GM21526 (cell line): Measurements from ENCODE around the gene ADAT1.
A peak's percentile ranks its signal among the peaks of the same experiment; 100 is the strongest.
"Not testable (repeated sequence)": the region's sequence is repeated elsewhere in the genome, so short reads cannot be mapped to it uniquely, and the experiment has no call there.

Source experiments
- ATAC-seq: cut with Tn5 transposase; IDR thresholded peaks from one replicate; pipeline ENCODE4 v1.9.1; 2021; ENCODE audit warnings: moderate library complexity; ENCODE audit not compliant: unreplicated experiment, low FRiP score

The ADAT1 gene

GRCh38 chr16:75621170-75621477 is 2.0 kb downstream of the ADAT1 start:
- ATAC-seq: no peak

- no peak for ATAC-seq
Measured at GRCh38 chr16:75620326-75621169, 2.5 kb downstream of the ADAT1 start.

- no peak for ATAC-seq
Measured at GRCh38 chr16:75618780-75619179, 4.3 kb downstream of the ADAT1 start.

GRCh38 chr16:75617121-75617520 is 6.0 kb downstream of the ADAT1 start:
- ATAC-seq: no peak

GRCh38 chr16:75616521-75617010 is 6.5 kb downstream of the ADAT1 start:
- no peak for ATAC-seq

GRCh38 chr16:75615619-75616018 is 7.5 kb downstream of the ADAT1 start:
- no peak for ATAC-seq

- no peak for ATAC-seq
Measured at GRCh38 chr16:75614066-75614897, 8.8 kb downstream of the ADAT1 start.

- ATAC-seq: no peak
Measured at GRCh38 chr16:75606507-75606906, 16.6 kb downstream of the ADAT1 start.

GRCh38 chr16:75603241-75603640 is 19.8 kb downstream of the ADAT1 start:
- ATAC-seq: no peak

- ATAC-seq: no peak
Measured at GRCh38 chr16:75599452-75600277, 23.4 kb downstream of the ADAT1 start.

GRCh38 chr16:75593825-75594820 is 29.0 kb downstream of the ADAT1 start:
- no peak for ATAC-seq

- no peak for ATAC-seq
Measured at GRCh38 chr16:75593308-75593707, 29.8 kb downstream of the ADAT1 start.

- ATAC-seq: not testable (repeated sequence)
Measured at GRCh38 chr16:75591927-75592326, 31.2 kb downstream of the ADAT1 start.

GRCh38 chr16:75590920-75591843 is 31.9 kb downstream of the ADAT1 start:
- no peak for ATAC-seq

GRCh38 chr16:75589306-75589705 is 33.8 kb downstream of the ADAT1 start:
- no peak for ATAC-seq

GRCh38 chr16:75588716-75589115 is 34.4 kb downstream of the ADAT1 start:
- ATAC-seq: no peak

- ATAC-seq: peak; percentile 84
Measured at GRCh38 chr16:75584108-75584507, 39.0 kb downstream of the ADAT1 start.

- ATAC-seq: no peak
Measured at GRCh38 chr16:75579281-75579834, 43.7 kb downstream of the ADAT1 start.
